NCI-H510A treated with DMSO at 0.1 percent for 48 hours (cell line): ENCODE results near the gene MPI.
A peak's percentile ranks its signal among the peaks of the same experiment; 100 is the strongest.
"Not testable (repeated sequence)": the region's sequence is repeated elsewhere in the genome, so short reads cannot be mapped to it uniquely, and the experiment has no call there.

Source experiments
- DNase-seq: peaks from one replicate; lab custom pipeline; 2025; lab: John Stamatoyannopoulos, UW

Gene MPI

DNA sequence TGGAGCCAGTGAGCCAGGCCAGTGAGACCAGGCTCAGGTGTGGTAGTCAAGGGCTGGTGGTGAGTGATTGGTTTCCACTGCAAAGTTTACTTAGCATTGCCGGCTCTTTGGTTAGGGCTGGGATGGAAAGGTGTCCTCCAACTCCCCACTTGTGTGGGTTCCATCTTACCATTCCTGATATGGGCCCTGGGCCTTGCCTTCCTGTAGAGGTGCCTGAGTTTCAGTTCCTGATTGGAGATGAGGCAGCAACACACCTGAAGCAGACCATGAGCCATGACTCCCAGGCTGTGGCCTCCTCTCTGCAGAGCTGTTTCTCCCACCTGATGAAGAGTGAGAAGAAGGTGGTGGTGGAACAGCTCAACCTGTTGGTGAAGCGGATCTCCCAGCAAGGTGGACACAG, 3.1 kb downstream of the MPI start:
- no peak for DNase-seq

DNA sequence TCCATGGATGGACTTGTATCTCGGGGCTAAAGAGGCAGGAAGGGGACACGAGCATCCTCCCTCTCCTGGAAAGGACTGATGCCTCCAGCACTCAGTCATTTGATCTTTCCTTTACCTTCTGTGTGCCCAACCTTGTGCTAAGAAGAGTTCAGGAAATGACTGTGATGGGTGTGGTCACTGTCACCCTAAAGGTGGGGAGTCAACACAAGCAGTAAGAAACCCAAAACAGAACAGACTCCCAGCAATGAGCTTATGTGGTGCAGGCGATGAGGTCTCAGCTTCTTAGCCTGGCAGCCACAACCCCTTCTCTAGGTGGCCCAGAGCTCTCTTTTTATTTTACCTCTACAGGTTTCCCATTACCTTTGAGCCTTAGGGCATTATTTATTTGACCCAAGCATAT, 3.8 kb downstream of the MPI start:
- DNase-seq = no peak

DNA sequence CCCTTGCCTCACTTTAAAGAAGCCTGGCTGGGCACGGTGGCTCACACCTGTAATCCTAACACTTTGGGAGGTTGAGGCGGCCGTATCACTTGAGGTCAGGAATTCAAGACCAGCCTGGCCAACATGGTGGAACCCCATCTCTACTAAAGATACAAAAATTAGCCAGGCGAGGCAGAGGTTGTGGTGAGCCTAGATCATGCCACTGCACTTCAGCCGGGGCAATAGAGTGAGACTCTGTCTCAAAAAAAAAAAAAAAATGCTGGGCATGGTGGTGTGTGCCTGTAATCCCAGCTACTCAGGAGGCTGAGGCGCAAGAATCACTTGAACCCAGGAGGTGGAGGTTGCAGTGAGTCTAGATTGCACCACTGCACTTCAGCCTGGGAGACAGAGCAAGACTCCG, 4.5 kb downstream of the MPI start:
- not testable (repeated sequence) for DNase-seq

DNA sequence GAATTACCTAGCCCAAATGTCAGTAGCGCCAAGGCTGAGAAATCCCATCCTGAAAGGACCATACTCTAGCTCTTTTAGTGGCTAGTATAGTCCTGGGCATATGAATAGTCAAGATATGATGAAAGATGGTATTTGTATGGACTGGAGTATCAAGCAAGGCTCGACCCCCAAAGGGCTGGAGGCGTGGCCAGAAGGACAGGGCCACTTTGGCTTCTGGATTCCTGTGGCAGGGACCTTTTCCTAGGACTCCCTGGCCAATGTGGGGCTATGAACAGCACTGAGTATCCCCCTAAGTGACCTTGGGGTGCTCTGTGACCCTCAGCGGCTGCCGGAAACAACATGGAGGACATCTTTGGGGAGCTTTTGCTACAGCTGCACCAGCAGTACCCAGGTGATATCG, 6.0 kb downstream of the MPI start:
- no peak for DNase-seq

DNA sequence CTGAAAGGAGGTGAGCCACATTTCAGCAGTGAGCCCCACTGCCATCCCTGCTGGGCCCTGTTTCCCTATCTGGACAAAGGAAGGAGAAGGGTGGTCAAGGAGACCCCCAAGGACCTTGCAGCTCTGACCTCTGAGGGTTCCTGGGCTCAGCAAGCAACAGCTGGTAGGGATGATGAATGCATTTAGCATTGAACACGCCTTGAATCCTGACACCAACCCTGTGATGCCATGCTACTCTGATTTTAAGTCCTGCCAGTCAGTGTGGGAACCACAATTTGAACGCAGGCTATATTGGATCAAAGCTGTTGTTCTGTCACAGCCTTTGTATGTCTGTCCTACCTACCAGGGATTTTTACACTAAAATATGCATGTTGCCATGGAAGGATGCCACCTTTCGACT, 6.5 kb downstream of the MPI start:
- DNase-seq = no peak

DNA sequence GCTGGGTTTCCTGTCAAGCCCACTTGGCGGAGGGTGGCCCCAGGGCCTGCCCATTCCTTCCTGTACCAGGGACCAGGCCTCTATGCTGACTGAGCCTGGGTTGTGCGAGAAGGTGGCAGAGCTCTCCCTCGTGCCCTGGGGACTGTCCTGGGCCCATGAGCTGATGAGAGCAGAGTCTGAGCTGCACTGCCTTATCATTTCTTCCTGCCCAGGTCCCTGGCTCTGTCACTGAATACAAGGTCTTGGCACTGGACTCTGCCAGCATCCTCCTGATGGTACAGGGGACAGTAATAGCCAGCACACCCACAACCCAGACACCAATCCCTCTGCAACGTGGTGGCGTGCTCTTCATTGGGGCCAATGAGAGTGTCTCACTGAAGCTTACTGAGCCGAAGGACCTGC, 7.5 kb downstream of the MPI start:
- no peak for DNase-seq

DNA sequence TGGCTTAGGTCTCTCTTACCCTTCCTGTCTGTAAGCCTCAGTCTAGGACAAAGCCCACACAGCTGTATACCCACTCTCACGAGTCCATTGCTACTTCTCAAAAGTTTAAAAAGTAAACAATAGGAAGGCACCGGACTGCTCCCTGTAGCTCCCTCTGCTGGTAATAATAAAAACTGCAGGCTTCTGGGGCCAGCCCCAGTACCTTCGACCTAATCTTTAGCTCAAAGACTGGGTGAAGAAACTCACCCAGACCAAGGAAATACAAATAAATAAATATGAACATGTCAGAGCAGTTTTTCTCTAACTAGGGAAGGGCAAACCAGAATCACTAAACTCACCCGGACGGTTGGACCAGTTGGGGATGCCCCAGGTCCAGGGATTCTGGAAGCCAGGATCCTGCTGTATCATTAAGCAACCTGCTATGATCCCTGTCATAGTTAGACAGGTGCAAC, 11.8 kb downstream of the MPI start:
- peak; percentile 36 for DNase-seq

DNA sequence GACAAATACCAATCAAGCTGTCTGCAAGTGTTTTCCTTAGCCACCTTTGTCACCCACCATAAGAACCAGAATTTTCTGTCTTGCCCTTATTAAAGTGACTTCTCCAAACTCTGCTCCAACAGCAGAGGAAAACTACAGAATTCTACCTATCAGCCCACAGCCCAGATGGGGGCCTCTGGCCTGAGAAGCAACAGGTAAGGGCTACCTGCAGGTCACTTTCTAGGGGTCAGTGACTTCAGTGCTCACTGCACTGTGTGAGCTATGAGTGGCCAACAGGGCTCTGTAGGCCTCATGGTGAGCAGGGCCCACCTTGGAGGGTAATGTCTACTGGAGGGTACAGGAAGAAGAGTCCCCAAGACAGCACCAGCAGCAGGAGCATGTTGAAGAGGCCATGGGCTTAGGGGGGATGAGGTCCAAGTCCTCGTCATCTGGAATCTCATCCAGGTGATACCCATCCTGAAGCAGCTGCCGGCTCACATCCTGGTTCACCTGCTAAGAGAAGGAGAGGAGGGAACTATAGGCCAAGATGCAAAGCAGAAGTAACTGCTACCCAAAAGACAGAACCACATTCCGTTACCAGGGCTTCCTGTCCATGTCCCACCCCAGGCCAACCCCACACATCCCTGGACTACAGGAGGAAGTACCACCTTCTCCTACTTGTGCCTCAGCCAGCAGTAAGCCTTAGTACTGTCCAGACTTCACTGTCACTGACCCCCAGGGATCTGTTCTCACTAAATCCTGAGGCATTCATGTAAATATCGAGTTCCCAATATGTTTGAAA, 12.6 kb downstream of the MPI start:
- DNase-seq = no peak

DNA sequence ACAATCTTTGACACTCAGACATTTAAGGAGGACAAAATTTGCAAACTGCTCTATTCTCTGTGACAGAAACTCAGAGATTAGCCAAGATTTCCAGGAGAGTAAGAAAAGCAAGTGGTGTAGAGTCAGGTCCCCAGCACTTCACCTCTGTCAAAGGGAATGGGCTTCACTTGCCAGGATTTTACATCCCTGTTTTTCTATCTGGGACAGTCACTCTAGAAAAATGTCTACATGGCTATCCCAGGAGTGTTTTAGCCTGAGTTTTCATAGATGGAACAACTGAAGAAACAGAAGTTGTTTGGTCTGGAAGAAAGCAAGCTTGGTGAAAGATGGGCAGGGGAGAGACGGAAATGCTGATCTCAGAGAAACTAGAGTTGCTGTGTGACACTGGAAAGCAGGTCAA, 13.8 kb downstream of the MPI start:
- no peak for DNase-seq

DNA sequence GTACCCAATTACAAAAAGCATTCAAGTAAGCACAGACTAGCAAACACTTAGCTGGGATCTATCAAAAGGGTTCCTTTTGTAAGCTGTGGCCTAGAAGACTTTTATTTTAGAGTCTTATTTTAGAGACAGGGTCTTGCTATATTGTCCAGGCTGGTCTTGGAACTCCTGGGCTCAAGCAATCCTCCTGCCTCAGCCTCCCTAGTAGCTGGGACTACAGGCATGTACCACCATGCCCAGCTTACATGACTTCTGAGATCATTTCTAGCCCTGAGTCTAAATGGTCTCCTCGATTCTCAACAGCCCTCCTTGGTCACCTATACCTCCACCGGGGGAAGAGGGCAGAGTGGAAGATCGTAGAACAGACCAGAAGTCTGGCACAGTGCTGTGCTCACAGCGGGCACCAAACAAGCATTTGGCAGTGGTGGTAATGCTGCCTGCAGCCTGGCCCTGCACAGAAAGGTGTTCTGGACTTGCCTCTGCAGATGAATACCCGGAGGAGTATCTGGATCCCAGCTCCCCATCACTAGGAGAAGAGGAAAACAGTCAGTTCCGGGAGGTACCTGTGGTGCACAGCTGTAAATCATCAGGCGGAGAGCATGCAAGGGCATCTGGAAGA, 14.5 kb downstream of the MPI start:
- no peak for DNase-seq

DNA sequence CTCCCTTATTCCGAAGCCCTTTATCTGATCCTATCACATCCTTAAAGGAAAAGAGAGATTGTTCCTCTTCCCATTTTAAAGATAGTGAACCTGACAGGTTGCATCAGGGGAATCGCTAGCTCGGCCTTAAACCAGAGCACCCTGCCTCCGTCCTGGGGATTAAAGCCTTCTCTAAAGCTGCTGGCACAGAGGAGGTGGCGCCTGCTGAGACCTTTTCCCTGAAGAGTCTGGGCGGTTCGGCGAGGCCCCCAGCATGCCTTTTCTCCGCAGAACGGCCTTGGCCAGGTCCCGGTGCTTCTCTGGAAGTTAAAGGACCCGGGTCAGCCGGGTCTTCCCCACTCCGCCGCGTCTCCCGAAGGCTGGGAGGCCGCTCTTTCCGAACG, 16.2 kb downstream of the MPI start:
- DNase-seq = peak; percentile 12

DNA sequence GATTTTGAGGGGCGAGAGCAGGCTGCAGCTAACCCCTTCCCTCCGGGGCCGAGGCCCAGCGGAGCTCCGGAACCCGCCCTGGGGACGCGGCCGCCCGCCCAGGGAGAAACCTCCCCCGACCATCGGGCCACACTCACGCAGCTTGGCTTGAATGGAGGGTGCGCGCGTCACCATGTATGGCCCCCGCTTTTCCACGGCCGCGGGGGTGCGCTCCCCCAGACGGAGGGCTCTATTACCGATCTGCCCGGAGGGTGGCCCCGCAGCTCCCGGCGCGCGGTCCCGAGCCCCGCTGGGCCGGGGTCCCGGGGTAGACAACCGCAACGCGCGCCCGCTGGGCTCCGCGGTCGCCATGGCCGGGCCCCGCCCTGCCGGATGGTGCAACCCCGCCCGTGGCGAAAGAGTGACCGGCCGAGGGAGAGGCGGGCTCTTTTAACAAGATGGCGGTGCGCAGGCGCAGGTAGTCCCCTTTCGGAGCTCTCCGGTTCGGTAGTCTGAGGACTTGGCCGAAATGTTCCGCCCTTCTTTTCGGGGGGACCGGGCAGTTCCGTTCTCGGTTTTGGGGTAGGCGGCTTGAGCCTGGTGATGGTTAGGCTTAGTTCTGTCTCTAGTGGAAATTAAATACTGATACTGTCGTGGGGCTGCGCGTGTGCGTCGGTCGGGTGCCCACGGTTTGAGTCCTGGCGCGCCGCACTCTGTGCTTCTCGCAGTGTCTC, 16.8 kb downstream of the MPI start, which contains the start of gene FAM219B:
FAM219B (minus strand) TSS at position 402 of the 713 bp plus-strand sequence; CDS start at position 351, 51 bp downstream.
- peak; percentile 81 for DNase-seq

DNA sequence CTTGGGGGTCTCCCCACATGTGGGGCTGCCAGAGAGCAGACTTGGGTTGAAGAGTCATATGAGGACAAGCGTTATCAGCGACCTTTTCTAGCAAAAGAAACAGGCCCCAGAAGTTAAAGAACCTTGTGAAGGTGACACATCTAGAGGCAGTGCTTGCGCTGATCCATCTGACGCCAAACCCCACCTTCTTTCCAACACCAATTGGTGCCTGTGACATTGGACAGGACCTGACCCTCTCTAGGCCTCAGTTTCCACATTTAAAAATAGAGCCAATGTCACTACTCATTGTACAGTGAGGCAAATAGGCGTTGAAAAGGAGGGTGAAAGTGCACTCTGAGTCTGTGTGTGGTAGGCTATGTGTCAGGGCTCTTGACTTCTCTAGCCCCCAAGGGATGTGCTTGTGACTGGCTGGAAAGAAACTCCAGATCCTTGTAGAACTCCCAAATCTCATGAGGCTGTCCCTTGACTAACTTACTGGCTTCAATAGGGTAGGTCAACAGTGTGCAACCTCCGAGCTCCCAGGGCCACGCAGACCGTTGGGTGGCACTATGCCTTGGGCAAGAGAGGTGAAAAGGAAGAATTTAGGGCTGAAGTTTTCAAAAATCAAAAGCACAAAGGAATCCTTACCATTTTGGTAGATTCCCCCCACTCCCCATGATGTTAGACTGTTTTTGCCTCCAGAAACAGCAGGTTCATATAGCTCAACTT, 17.5 kb downstream of the MPI start:
- no peak for DNase-seq

DNA sequence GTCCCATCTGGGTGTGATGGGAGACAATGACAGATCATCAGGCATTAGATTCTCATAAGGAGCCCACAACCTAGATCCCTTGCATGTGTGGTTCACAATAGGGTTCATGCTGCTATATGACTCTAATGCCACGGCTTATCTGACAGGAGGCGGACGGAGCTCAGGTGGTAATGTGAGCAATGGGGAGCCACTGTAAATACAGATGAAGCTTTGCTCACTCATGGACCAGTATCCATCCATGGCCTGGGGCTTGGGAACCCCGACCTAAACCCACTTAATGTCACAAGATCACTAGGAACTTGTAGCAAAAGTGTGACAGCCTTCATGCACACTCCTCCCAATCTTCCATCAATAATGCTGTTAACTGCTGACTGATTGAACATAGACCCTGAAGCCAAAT, 18.8 kb downstream of the MPI start:
- DNase-seq = no peak

DNA sequence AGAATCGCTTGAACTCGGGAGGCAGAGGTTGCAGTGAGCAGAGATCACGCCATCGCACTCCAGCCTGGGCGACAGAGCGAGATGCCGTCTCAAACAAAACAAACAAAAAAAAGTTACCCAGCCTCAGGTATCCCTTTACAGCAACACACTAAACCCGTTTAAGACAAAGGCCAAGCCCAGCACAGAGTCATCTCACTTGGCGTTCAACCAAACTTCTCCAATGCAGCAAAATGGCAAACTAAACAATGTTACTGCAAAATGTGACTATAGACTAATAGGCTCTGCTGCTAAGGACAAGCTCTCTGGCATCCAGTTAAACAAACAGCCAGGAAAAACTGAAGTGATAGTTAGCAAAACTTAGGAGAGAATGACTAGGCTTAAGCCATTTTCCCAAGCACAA, 23.2 kb downstream of the MPI start:
- no peak for DNase-seq

DNA sequence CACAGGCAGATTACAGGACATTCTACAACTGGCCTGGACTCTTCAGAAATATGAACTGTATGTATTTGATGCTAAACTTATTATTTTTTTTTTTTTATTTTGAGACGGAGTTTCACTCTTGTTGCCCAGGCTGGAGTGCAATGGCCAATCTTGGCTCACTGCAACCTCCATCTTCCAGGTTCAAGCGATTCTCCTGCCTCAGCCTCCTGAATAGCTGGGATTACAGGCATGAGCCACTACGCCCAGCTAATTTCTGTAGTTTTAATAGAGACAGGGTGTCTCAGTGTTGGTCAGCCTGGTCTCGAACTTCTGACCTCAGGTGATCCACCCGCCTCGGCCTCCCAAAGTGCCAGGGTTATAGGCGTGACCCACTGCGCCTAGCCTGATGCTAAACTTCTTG, 24.0 kb downstream of the MPI start:
- DNase-seq = not testable (repeated sequence)

DNA sequence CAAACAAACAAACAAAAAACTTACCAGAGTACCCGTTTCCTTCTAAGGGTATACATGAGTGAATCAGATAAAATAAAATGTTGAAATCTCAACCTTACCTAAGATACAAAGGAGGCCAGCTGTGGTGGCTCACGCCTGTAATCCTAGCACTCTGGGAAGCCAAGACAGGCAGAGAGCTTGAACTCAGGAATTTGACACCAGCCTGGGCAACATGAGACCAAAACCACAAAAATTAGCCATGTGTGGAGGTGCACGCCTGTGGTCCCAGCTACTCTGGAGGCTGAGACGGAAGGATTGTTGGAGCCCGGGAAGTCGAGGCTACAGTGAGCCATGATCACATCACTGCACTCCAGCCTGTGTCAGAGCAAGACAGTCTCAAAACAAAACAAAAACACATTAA, 27.8 kb downstream of the MPI start:
- DNase-seq = no peak

DNA sequence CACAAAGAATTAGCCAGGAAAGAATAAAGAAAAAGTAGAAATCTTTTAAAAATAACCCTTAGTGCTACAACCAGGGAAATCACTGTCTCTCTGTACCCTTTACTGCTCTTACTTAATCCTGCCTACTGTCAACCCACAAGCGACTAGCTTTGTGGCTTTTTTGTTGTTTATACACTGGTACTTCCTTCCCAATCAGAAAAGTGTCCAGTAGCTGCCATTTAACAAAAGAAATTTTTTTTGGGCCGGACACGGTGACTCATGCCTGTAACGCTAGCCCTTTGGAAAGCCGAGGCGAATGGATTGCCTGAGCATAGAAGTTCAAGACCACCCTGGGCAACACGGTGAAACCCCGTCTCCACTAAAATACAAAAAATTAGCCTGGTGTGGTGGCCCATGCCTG, 30.6 kb downstream of the MPI start:
- no peak for DNase-seq

DNA sequence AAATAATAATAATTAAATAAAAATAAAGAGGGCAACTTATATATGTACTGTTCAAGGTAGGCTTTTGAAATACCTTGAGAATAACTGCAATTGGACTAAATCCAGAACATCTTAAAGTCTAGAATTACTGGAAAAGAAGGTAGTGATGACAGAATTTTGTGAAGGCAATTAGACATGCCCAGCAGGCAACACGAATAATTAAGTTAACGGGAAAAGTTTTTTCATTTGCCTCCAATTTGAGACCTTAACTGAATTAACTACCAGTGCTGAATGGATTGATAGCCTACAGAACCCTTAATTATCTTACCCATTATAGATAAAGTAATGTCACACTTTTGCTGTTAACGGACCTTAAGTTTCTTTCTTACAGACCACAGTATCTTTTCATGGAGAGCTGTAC, 34.7 kb downstream of the MPI start:
- DNase-seq = no peak

DNA sequence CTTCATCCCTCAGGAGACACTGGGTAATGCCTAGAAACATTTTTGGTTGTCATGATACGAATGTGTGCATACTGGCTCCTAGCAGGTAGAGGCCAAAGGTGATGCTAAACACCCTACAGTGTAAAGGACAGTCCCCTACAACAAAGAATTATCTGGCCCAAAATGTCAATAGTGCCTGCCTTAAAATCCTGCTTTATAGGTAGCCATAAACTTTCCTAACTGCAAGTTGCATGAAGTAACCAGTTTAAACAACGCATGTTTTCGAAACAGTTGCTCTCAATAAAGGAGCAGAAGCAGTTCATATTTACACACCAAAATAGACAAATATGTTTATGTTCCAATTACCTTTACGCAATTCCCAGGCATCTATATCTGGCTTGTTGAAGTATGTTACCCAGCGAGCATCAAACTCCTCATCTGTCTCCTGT, 38.9 kb downstream of the MPI start:
- no peak for DNase-seq

DNA sequence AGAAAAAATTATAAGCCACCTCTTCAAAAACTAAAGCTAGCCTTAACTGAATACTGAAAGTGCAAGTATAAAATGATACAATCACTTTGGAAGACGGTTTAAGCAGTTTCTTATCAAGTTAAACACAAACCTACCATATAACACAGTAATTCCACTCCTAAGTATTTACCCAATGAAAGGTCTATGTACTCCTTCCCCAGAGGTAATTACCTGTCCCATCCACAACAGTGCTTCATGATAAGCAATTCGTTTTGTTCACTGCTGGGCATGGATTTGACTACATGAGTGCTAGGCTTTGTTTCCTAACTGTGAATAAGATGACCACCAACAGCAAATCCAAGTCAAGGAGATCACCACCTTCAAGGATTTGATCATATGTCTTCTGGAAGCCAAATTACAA, 43.7 kb downstream of the MPI start:
- DNase-seq = no peak

DNA sequence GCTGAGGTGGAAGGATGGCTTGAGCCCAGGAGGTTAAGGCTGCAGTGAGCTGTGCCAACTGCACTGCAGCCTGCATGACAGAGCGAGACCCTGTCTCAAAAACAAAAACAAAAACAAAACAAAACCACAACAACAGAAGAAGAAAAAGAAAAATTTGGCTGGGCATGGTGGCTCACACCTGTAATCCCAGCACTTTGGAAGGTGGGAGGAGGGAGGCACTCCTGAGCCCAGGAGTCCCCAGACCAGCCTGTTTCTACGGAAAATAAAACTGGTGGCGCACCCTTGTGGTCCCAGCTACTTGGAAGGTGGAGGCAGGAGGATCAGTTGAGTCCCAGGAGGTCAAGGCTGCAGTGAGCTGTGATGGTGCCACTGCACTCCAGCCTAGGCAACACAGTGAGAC, 45.4 kb downstream of the MPI start:
- not testable (repeated sequence) for DNase-seq

DNA sequence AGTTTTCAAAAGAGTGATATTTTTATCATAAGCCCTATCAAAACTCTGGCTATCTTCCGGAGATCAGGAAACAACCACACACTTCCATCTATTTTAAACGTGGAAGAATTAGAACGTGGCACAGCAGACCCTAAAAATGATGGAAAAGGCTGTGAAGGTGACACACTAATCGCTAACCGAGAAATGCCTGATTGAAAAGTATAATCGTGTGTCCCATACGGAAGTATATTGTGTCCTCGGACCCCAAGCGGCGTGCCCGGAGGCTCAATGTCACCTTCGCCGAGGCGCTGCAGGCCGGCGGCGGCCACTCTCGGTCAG, 47.4 kb downstream of the MPI start:
- peak; percentile 26 for DNase-seq
